A673 (cell line): ENCODE results near the gene C2CD3.

ENCODE experiments used
- EZH2 ChIP-seq: fragments of 200-600 bp; sonication (generic); IDR thresholded peaks from 2 replicates; pipeline ENCODE4 v1.6.1; 2017; ENCODE audit warnings: borderline replicate concordance, low read depth, mild to moderate bottlenecking, mixed read lengths, antibody characterized with exemption, low read length; ENCODE audit not compliant: poor library complexity, severe bottlenecking
- TF ChIP-seq, protein P1 (sequence below): fragments of 300-800, 200-600 bp; sonication (generic); conservative IDR thresholded peaks from 2 replicates; pipeline ENCODE4 v1.5.1; 2017; ENCODE audit warnings: low read depth, mild to moderate bottlenecking, antibody characterized with exemption, low read length, moderate library complexity, mixed read lengths

- TF ChIP-seq, protein P1, sequence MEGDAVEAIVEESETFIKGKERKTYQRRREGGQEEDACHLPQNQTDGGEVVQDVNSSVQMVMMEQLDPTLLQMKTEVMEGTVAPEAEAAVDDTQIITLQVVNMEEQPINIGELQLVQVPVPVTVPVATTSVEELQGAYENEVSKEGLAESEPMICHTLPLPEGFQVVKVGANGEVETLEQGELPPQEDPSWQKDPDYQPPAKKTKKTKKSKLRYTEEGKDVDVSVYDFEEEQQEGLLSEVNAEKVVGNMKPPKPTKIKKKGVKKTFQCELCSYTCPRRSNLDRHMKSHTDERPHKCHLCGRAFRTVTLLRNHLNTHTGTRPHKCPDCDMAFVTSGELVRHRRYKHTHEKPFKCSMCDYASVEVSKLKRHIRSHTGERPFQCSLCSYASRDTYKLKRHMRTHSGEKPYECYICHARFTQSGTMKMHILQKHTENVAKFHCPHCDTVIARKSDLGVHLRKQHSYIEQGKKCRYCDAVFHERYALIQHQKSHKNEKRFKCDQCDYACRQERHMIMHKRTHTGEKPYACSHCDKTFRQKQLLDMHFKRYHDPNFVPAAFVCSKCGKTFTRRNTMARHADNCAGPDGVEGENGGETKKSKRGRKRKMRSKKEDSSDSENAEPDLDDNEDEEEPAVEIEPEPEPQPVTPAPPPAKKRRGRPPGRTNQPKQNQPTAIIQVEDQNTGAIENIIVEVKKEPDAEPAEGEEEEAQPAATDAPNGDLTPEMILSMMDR: no peak
- no peak for TF ChIP-seq EZH2
Measured at GRCh38 chr11:73963861-73964260, 206.9 kb downstream of the C2CD3 start.
